ENCODE results near the gene TWSG1. TPM values are rescaled to one million over a fixed set of nuclear protein-coding genes. Genes with fewer than 3 reads are reported as not detected.

TWSG1 gene
- 12.1 and 12.9 TPM in 2 replicates for total RNA-seq

GRCh38 chr18:9334329-9334972, at the start of gene TWSG1:
Gene TWSG1 (plus strand): TSS chr18:9334773. CDS start chr18:9337230, 2,457 bp downstream.
- intact Hi-C loops (cut with micrococcal nuclease): loop anchor here (1.0 to 10.0 kb wide), 6 partner anchors 141 to 632 kb away; partner anchors contain the start of genes ANKRD12, PPP4R1, RALBP1 and VAPA
- Mint-ChIP-seq H3K27ac (peak within 1 kb of the TSS; percentile 65), H3K27me3 (ENCODE audit: low read depth) (peaks cover 25% of the 10 kb centered on the region), H3K4me1 (ENCODE audit: low read depth) (peaks cover 19% of the 10 kb centered on the region), H3K36me3 (ENCODE audit: low read depth) (peaks cover 9% of the 10 kb centered on the region), H3K4me3 (ENCODE audit: low read depth) (peak within 1 kb of the TSS; percentile 84), H3K9me3 (no peaks in the 10 kb centered on the region)
- DNase-seq (ENCODE audit: low spot score): peak; percentile 89

- H3K9me3 Mint-ChIP-seq: peaks cover 4% of the 10 kb centered on the region
- DNase-seq (ENCODE audit: low spot score): no peak
- peaks cover 17% of the 10 kb centered on the region for H3K36me3 Mint-ChIP-seq (ENCODE audit: low read depth)
- intact Hi-C loops (cut with micrococcal nuclease): no loop called here
- H3K27ac Mint-ChIP-seq: no peak overlapping the region
- no peak overlapping the region for H3K4me3 Mint-ChIP-seq (ENCODE audit: low read depth)
- H3K4me1 Mint-ChIP-seq (ENCODE audit: low read depth): no peaks in the 10 kb centered on the region
- H3K27me3 Mint-ChIP-seq (ENCODE audit: low read depth): no peaks in the 10 kb centered on the region
Measured at GRCh38 chr18:9285604-9286003, 49.0 kb upstream of the TWSG1 start.

- Mint-ChIP-seq H3K9me3 (peaks cover 4% of the 10 kb centered on the region), H3K4me3 (ENCODE audit: low read depth) (no peak overlapping the region), H3K36me3 (ENCODE audit: low read depth) (peaks cover 12% of the 10 kb centered on the region), H3K27me3 (ENCODE audit: low read depth) (no peaks in the 10 kb centered on the region), H3K4me1 (ENCODE audit: low read depth) (no peaks in the 10 kb centered on the region), H3K27ac (no peak overlapping the region)
- intact Hi-C loops (cut with micrococcal nuclease): no loop called here
- DNase-seq (ENCODE audit: low spot score): no peak
Measured at GRCh38 chr18:9287036-9287435, 47.5 kb upstream of the TWSG1 start.

GRCh38 chr18:9289698-9290097, 44.9 kb upstream of the TWSG1 start:
- no peak for DNase-seq (ENCODE audit: low spot score)
- intact Hi-C loops (cut with micrococcal nuclease): no loop called here
- no peak overlapping the region for H3K27ac Mint-ChIP-seq
- no peaks in the 10 kb centered on the region for H3K4me1 Mint-ChIP-seq (ENCODE audit: low read depth)
- H3K4me3 Mint-ChIP-seq (ENCODE audit: low read depth): no peak overlapping the region
- H3K27me3 Mint-ChIP-seq (ENCODE audit: low read depth): no peaks in the 10 kb centered on the region
- peaks cover 4% of the 10 kb centered on the region for H3K36me3 Mint-ChIP-seq (ENCODE audit: low read depth)
- peaks cover 20% of the 10 kb centered on the region for H3K9me3 Mint-ChIP-seq

- no peak for DNase-seq (ENCODE audit: low spot score)
- Mint-ChIP-seq H3K27ac (no peak overlapping the region), H3K4me3 (ENCODE audit: low read depth) (no peak overlapping the region), H3K9me3 (peaks cover 20% of the 10 kb centered on the region), H3K36me3 (ENCODE audit: low read depth) (peaks cover 4% of the 10 kb centered on the region), H3K27me3 (ENCODE audit: low read depth) (no peaks in the 10 kb centered on the region), H3K4me1 (ENCODE audit: low read depth) (no peaks in the 10 kb centered on the region)
- intact Hi-C loops (cut with micrococcal nuclease): no loop called here
Measured at GRCh38 chr18:9290156-9290555, 44.4 kb upstream of the TWSG1 start.

- H3K4me1 Mint-ChIP-seq (ENCODE audit: low read depth): no peaks in the 10 kb centered on the region
- no peak overlapping the region for H3K4me3 Mint-ChIP-seq (ENCODE audit: low read depth)
- intact Hi-C loops (cut with micrococcal nuclease): no loop called here
- DNase-seq (ENCODE audit: low spot score): no peak
- H3K36me3 Mint-ChIP-seq (ENCODE audit: low read depth): no peaks in the 10 kb centered on the region
- H3K27me3 Mint-ChIP-seq (ENCODE audit: low read depth): no peaks in the 10 kb centered on the region
- peaks cover 20% of the 10 kb centered on the region for H3K9me3 Mint-ChIP-seq
- H3K27ac Mint-ChIP-seq: no peak overlapping the region
Measured at GRCh38 chr18:9292047-9292446, 42.5 kb upstream of the TWSG1 start.

GRCh38 chr18:9293948-9294347, 40.6 kb upstream of the TWSG1 start:
- intact Hi-C loops (cut with micrococcal nuclease): no loop called here
- no peaks in the 10 kb centered on the region for H3K27me3 Mint-ChIP-seq (ENCODE audit: low read depth)
- no peaks in the 10 kb centered on the region for H3K36me3 Mint-ChIP-seq (ENCODE audit: low read depth)
- peaks cover 15% of the 10 kb centered on the region for H3K9me3 Mint-ChIP-seq
- H3K4me3 Mint-ChIP-seq (ENCODE audit: low read depth): no peak overlapping the region
- H3K27ac Mint-ChIP-seq: no peak overlapping the region
- no peaks in the 10 kb centered on the region for H3K4me1 Mint-ChIP-seq (ENCODE audit: low read depth)
- no peak for DNase-seq (ENCODE audit: low spot score)

GRCh38 chr18:9296233-9297006, 38.2 kb upstream of the TWSG1 start:
- H3K4me1 Mint-ChIP-seq (ENCODE audit: low read depth): no peaks in the 10 kb centered on the region
- H3K9me3 Mint-ChIP-seq: peaks cover 15% of the 10 kb centered on the region
- intact Hi-C loops (cut with micrococcal nuclease): no loop called here
- no peak overlapping the region for H3K27ac Mint-ChIP-seq
- no peak overlapping the region for H3K4me3 Mint-ChIP-seq (ENCODE audit: low read depth)
- H3K27me3 Mint-ChIP-seq (ENCODE audit: low read depth): no peaks in the 10 kb centered on the region
- H3K36me3 Mint-ChIP-seq (ENCODE audit: low read depth): no peaks in the 10 kb centered on the region
- no peak for DNase-seq (ENCODE audit: low spot score)

GRCh38 chr18:9297007-9297393, 37.6 kb upstream of the TWSG1 start:
- Mint-ChIP-seq H3K27me3 (ENCODE audit: low read depth) (no peaks in the 10 kb centered on the region), H3K27ac (no peak overlapping the region)

GRCh38 chr18:9304388-9305070, 30.0 kb upstream of the TWSG1 start:
- intact Hi-C loops (cut with micrococcal nuclease): no loop called here
- Mint-ChIP-seq H3K27ac (no peak overlapping the region), H3K36me3 (ENCODE audit: low read depth) (no peaks in the 10 kb centered on the region), H3K4me3 (ENCODE audit: low read depth) (no peak overlapping the region), H3K9me3 (peaks cover 11% of the 10 kb centered on the region), H3K27me3 (ENCODE audit: low read depth) (peaks cover 7% of the 10 kb centered on the region), H3K4me1 (ENCODE audit: low read depth) (no peaks in the 10 kb centered on the region)
- no peak for DNase-seq (ENCODE audit: low spot score)

More at GRCh38 chr18:9297007-9297393, 37.6 kb upstream of the TWSG1 start:
- intact Hi-C loops (cut with micrococcal nuclease): no loop called here
- Mint-ChIP-seq H3K4me1 (ENCODE audit: low read depth) (no peaks in the 10 kb centered on the region), H3K9me3 (peaks cover 15% of the 10 kb centered on the region), H3K4me3 (ENCODE audit: low read depth) (no peak overlapping the region), H3K36me3 (ENCODE audit: low read depth) (no peaks in the 10 kb centered on the region)
- no peak for DNase-seq (ENCODE audit: low spot score)

GRCh38 chr18:9319333-9319732, 15.2 kb upstream of the TWSG1 start:
- Mint-ChIP-seq H3K36me3 (ENCODE audit: low read depth) (no peaks in the 10 kb centered on the region), H3K4me3 (ENCODE audit: low read depth) (no peak overlapping the region), H3K9me3 (no peaks in the 10 kb centered on the region), H3K27me3 (ENCODE audit: low read depth) (peaks cover 18% of the 10 kb centered on the region), H3K27ac (no peak overlapping the region), H3K4me1 (ENCODE audit: low read depth) (no peaks in the 10 kb centered on the region)
- no peak for DNase-seq (ENCODE audit: low spot score)
- intact Hi-C loops (cut with micrococcal nuclease): no loop called here

GRCh38 chr18:9321017-9321452, 13.5 kb upstream of the TWSG1 start:
- Mint-ChIP-seq H3K27ac (no peak overlapping the region), H3K4me3 (ENCODE audit: low read depth) (no peak overlapping the region), H3K27me3 (ENCODE audit: low read depth) (peaks cover 19% of the 10 kb centered on the region), H3K4me1 (ENCODE audit: low read depth) (no peaks in the 10 kb centered on the region), H3K36me3 (ENCODE audit: low read depth) (no peaks in the 10 kb centered on the region), H3K9me3 (no peaks in the 10 kb centered on the region)
- intact Hi-C loops (cut with micrococcal nuclease): no loop called here
- DNase-seq (ENCODE audit: low spot score): no peak

GRCh38 chr18:9321736-9322135, 12.8 kb upstream of the TWSG1 start:
- intact Hi-C loops (cut with micrococcal nuclease): no loop called here
- no peak overlapping the region for H3K4me3 Mint-ChIP-seq (ENCODE audit: low read depth)
- no peak overlapping the region for H3K27ac Mint-ChIP-seq
- peaks cover 26% of the 10 kb centered on the region for H3K27me3 Mint-ChIP-seq (ENCODE audit: low read depth)
- no peaks in the 10 kb centered on the region for H3K4me1 Mint-ChIP-seq (ENCODE audit: low read depth)
- no peak for DNase-seq (ENCODE audit: low spot score)
- H3K9me3 Mint-ChIP-seq: no peaks in the 10 kb centered on the region
- no peaks in the 10 kb centered on the region for H3K36me3 Mint-ChIP-seq (ENCODE audit: low read depth)
